ENCODE measurements around the gene CCNQ. TPM values are rescaled to one million over a fixed set of nuclear protein-coding genes. Genes with fewer than 3 reads are reported as not detected.

The CCNQ gene
- total and polyA plus RNA-seq, 2 of the 8 experiments (the other 6 are each of a cell fraction or from before 2014, with no cell fraction given): 16.6 to 32.1 TPM

DNA sequence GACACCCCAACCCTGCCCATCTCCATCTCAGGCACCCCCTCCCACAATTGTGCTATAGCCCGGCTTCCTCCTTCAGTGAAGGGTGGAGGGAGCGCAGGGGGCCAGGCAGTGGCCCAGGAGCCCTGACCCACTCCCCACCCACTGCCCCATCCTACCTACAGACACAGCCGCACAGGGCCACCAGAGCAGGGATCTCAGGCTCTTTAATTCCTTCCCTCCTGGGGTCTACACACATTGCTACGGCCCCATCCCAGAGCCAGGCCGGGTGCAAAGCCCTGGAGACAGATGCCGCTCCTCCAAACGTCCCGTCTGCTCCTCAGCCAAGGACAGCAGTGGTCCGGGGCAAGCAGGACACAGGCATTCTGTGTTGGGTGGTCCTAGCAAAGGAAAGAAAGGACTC, 35.3 kb upstream of the CCNQ start:
- Histone ChIP-seq H2AFZ (ENCODE audit: low read length) (no peak overlapping the region), H4K20me1 (replicated peaks in 1 of 2; ENCODE audit: control insufficient read depth in 1 of 2, insufficient read depth in 2 of 2, low read length in 2 of 2) (no peaks in the 10 kb centered on the region), H3K4me3 (ENCODE audit: extremely low read depth in 1 of 4, insufficient read depth in 2 of 4, low read depth in 3 of 4, low read length in 4 of 4) (no peak overlapping the region), H3K4me2 (ENCODE audit: insufficient read depth in 1 of 2, low read depth in 2 of 2, low read length in 2 of 2) (no peak overlapping the region), H3K4me1 (replicated peaks in 1 of 4; ENCODE audit: control insufficient read depth in 3 of 4, insufficient read depth in 4 of 4, low read length in 3 of 4) (no peaks in the 10 kb centered on the region), H2BK120ac (replicated peaks; ENCODE audit: low read depth, low read length) (no peak overlapping the region), H3K4ac (replicated peaks; ENCODE audit: insufficient read length, low read depth, low read length) (no peak overlapping the region), H4K5ac (ENCODE audit: insufficient read length, low read depth, low read length) (no peak overlapping the region), H2BK5ac (ENCODE audit: low read depth, low read length) (no peak overlapping the region), H4K91ac (replicated peaks; ENCODE audit: insufficient read length, low read length) (no peak overlapping the region), H3K14ac (ENCODE audit: insufficient read length) (no peak overlapping the region), H3K27me3 (replicated peaks in 1 of 4; ENCODE audit: control insufficient read depth in 3 of 4, extremely low read depth in 1 of 4, insufficient read depth in 3 of 4, low read length in 3 of 4) (no peaks in the 10 kb centered on the region), H3K27ac (ENCODE audit: low read depth, low read length) (no peak overlapping the region), H3K9me3 (ENCODE audit: insufficient read depth in 2 of 2, low read depth in 1 of 2, low read length in 1 of 2) (no peaks in the 10 kb centered on the region), H3K9ac (replicated peaks in 1 of 4; ENCODE audit: extremely low read depth in 1 of 4, low read depth in 3 of 4, low read length in 3 of 4) (no peak overlapping the region), H2AK5ac (ENCODE audit: low read depth, low read length) (no peak overlapping the region), H3K79me1 (ENCODE audit: low read depth, low read length) (no peaks in the 10 kb centered on the region), H4K8ac (ENCODE audit: extremely low read depth, insufficient read depth, low read length) (no peak overlapping the region; the same call in 1 of the 2 replicates), H3K18ac (ENCODE audit: extremely low read depth, low read length) (no peak overlapping the region), H2BK20ac (ENCODE audit: low read length) (no peak overlapping the region), H3K36me3 (ENCODE audit: control insufficient read depth in 2 of 4, insufficient read depth in 4 of 4, low read length in 3 of 4) (no peaks in the 10 kb centered on the region), H3K23ac (ENCODE audit: insufficient read length) (no peak overlapping the region), H3K23me2 (ENCODE audit: low read depth, low read length) (no peaks in the 10 kb centered on the region), H2BK12ac (ENCODE audit: low read depth, low read length) (no peak overlapping the region), H3K79me2 (ENCODE audit: control insufficient read depth in 1 of 2, insufficient read depth in 2 of 2, low read length in 2 of 2) (no peaks in the 10 kb centered on the region), H2BK15ac (ENCODE audit: low read length) (no peak overlapping the region), H3K56ac (replicated peaks; ENCODE audit: insufficient read length, low read depth, low read length) (no peak overlapping the region)
- WGBS, 2 experiments (ENCODE audit: extremely low coverage in 1 of 2, insufficient coverage in 1 of 2, insufficient read length in 1 of 2, insufficient replicate concordance in 2 of 2, low coverage in 1 of 2, low lambda C conversion rate in 2 of 2, missing lambda C conversion rate in 1 of 2): 92% methylated on average over 2 of the region's 9 CpGs; no CpG with 5 or more reads in 1 of the 2 experiments
- ChIA-PET POLR2A (ENCODE audit: partially characterized antibody) (no interaction called here), CTCF (ENCODE audit: partially characterized antibody) (interaction anchor here (21.6 kb wide), 1 partner anchor 24 kb away, joined by 408 read pairs; the partner anchor contains the start of gene DUSP9)
- no peak for DNase-seq (ENCODE audit: low read depth in 1 of 2, low spot score in 2 of 2)
- FAIRE-seq: no peak
- TF ChIP-seq, protein P1, sequence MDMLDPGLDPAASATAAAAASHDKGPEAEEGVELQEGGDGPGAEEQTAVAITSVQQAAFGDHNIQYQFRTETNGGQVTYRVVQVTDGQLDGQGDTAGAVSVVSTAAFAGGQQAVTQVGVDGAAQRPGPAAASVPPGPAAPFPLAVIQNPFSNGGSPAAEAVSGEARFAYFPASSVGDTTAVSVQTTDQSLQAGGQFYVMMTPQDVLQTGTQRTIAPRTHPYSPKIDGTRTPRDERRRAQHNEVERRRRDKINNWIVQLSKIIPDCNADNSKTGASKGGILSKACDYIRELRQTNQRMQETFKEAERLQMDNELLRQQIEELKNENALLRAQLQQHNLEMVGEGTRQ (IDR thresholded peaks at IDR 0.05; ENCODE audit: low read length): no peak
- TF ChIP-seq MAFK (IDR thresholded peaks at IDR 0.05; ENCODE audit: low read depth, low read length) (no peak), TAF1 (IDR thresholded peaks at IDR 0.05; ENCODE audit: low read depth, low read length) (no peak), PHF8 (conservative IDR thresholded peaks at IDR 0.05; ENCODE audit: low read depth, low read length) (no peak), RXRA (IDR thresholded peaks at IDR 0.05; ENCODE audit: insufficient read depth, low read depth, low read length) (no peak), BRCA1 (IDR thresholded peaks at IDR 0.05; ENCODE audit: low read depth, low read length) (no peak)
- TF ChIP-seq, protein P2, sequence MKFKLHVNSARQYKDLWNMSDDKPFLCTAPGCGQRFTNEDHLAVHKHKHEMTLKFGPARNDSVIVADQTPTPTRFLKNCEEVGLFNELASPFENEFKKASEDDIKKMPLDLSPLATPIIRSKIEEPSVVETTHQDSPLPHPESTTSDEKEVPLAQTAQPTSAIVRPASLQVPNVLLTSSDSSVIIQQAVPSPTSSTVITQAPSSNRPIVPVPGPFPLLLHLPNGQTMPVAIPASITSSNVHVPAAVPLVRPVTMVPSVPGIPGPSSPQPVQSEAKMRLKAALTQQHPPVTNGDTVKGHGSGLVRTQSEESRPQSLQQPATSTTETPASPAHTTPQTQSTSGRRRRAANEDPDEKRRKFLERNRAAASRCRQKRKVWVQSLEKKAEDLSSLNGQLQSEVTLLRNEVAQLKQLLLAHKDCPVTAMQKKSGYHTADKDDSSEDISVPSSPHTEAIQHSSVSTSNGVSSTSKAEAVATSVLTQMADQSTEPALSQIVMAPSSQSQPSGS (IDR thresholded peaks at IDR 0.05; ENCODE audit: low read length): no peak

Data from H1 (cell line).